HG03469 (cell line): Measurements from ENCODE around the gene ATXN8OS.
"Not testable (repeated sequence)": the region's sequence is repeated elsewhere in the genome, so short reads cannot be mapped to it uniquely, and the experiment has no call there.

Experiments
- ATAC-seq: cut with Tn5 transposase; IDR thresholded peaks from one replicate; pipeline ENCODE4 v1.9.1; 2021; ENCODE audit warnings: mild to moderate bottlenecking, moderate library complexity, moderate number of reproducible peaks; ENCODE audit not compliant: unreplicated experiment

The ATXN8OS gene

GRCh38 chr13:70107498-70108281, at the start of gene ATXN8OS:
TSS of gene ATXN8OS (plus strand) at chr13:70107826.
- no peak for ATAC-seq

- no peak for ATAC-seq
Measured at GRCh38 chr13:70080012-70080411, 27.6 kb upstream of the ATXN8OS start.

GRCh38 chr13:70087247-70087646, 20.4 kb upstream of the ATXN8OS start:
- ATAC-seq: no peak

GRCh38 chr13:70088926-70089325, 18.7 kb upstream of the ATXN8OS start:
- no peak for ATAC-seq

- peak; percentile 77 for ATAC-seq
Measured at GRCh38 chr13:70090036-70090723, 17.4 kb upstream of the ATXN8OS start.

GRCh38 chr13:70098669-70099068, 9.0 kb upstream of the ATXN8OS start:
- no peak for ATAC-seq

GRCh38 chr13:70104481-70104880, 3.1 kb upstream of the ATXN8OS start:
- no peak for ATAC-seq

- no peak for ATAC-seq
Measured at GRCh38 chr13:70107125-70107497, 515 bp upstream of the ATXN8OS start.

GRCh38 chr13:70108356-70109105, 905 bp downstream of the ATXN8OS start, which contains the start of gene KLHL1:
TSS of gene KLHL1 (minus strand) at chr13:70108452. CDS start at chr13:70107699, 753 bp downstream.
- ATAC-seq: no peak

- ATAC-seq: no peak
Measured at GRCh38 chr13:70117338-70117905, 9.8 kb downstream of the ATXN8OS start.

GRCh38 chr13:70125693-70126092, 18.1 kb downstream of the ATXN8OS start:
- ATAC-seq: no peak

- ATAC-seq: no peak
Measured at GRCh38 chr13:70128098-70128497, 20.5 kb downstream of the ATXN8OS start.

- ATAC-seq: not testable (repeated sequence)
Measured at GRCh38 chr13:70142658-70143057, 35.0 kb downstream of the ATXN8OS start.

GRCh38 chr13:70162141-70162540, 54.5 kb downstream of the ATXN8OS start:
- no peak for ATAC-seq

- no peak for ATAC-seq
Measured at GRCh38 chr13:70170689-70171088, 63.1 kb downstream of the ATXN8OS start.

- ATAC-seq: no peak
Measured at GRCh38 chr13:70171151-70171550, 63.5 kb downstream of the ATXN8OS start.

- no peak for ATAC-seq
Measured at GRCh38 chr13:70172946-70173597, 65.4 kb downstream of the ATXN8OS start.

GRCh38 chr13:70173598-70173959, 66.0 kb downstream of the ATXN8OS start:
- no peak for ATAC-seq

GRCh38 chr13:70178346-70178745, 70.7 kb downstream of the ATXN8OS start:
- ATAC-seq: no peak
